ENCODE data around the gene MAST2.

DNA sequence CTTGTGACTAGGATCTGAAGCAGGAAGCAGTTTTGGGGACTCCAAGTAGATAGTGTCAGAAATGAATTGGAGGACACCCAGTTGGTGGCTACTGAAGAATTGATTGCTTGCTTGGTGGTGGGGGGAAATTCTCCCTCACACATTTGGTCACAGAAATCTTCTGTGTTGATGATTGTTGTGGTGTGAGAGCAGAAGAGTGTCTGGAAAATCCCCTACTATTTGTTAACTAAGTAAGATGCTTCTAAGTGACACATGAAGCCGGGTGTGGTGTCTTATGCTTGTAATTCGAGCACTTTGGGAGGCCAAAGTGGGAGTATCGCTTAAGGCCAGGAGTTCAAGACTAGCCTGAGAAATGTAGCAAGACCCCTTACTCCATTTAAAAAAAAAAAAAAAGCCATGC lies 30.4 kb upstream of the MAST2 start:
- TF ChIP-seq, protein P1, sequence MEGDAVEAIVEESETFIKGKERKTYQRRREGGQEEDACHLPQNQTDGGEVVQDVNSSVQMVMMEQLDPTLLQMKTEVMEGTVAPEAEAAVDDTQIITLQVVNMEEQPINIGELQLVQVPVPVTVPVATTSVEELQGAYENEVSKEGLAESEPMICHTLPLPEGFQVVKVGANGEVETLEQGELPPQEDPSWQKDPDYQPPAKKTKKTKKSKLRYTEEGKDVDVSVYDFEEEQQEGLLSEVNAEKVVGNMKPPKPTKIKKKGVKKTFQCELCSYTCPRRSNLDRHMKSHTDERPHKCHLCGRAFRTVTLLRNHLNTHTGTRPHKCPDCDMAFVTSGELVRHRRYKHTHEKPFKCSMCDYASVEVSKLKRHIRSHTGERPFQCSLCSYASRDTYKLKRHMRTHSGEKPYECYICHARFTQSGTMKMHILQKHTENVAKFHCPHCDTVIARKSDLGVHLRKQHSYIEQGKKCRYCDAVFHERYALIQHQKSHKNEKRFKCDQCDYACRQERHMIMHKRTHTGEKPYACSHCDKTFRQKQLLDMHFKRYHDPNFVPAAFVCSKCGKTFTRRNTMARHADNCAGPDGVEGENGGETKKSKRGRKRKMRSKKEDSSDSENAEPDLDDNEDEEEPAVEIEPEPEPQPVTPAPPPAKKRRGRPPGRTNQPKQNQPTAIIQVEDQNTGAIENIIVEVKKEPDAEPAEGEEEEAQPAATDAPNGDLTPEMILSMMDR (IDR thresholded peaks at IDR 0.05) = no peak
- TF ChIP-seq SIN3A (IDR thresholded peaks at IDR 0.05; ENCODE audit: borderline replicate concordance, insufficient read depth, low read depth, low read length) (no peak), POLR2AphosphoS5 (IDR thresholded peaks at IDR 0.05; ENCODE audit: low read depth, low read length) (no peak)
- TF ChIP-seq, protein P2, sequence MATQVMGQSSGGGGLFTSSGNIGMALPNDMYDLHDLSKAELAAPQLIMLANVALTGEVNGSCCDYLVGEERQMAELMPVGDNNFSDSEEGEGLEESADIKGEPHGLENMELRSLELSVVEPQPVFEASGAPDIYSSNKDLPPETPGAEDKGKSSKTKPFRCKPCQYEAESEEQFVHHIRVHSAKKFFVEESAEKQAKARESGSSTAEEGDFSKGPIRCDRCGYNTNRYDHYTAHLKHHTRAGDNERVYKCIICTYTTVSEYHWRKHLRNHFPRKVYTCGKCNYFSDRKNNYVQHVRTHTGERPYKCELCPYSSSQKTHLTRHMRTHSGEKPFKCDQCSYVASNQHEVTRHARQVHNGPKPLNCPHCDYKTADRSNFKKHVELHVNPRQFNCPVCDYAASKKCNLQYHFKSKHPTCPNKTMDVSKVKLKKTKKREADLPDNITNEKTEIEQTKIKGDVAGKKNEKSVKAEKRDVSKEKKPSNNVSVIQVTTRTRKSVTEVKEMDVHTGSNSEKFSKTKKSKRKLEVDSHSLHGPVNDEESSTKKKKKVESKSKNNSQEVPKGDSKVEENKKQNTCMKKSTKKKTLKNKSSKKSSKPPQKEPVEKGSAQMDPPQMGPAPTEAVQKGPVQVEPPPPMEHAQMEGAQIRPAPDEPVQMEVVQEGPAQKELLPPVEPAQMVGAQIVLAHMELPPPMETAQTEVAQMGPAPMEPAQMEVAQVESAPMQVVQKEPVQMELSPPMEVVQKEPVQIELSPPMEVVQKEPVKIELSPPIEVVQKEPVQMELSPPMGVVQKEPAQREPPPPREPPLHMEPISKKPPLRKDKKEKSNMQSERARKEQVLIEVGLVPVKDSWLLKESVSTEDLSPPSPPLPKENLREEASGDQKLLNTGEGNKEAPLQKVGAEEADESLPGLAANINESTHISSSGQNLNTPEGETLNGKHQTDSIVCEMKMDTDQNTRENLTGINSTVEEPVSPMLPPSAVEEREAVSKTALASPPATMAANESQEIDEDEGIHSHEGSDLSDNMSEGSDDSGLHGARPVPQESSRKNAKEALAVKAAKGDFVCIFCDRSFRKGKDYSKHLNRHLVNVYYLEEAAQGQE (IDR thresholded peaks at IDR 0.05; ENCODE audit: insufficient read depth in 1 of 2, low read depth in 2 of 2, low read length in 1 of 2) = no peak
